H9 (cell line): ENCODE data around the gene NCOA4. TPM values are rescaled to one million over a fixed set of nuclear protein-coding genes. Genes with fewer than 3 reads are reported as not detected.
A peak's percentile ranks its signal among the peaks of the same experiment; 100 is the strongest.
"Not testable (repeated sequence)": the region's sequence is repeated elsewhere in the genome, so short reads cannot be mapped to it uniquely, and the experiment has no call there.

Source experiments
- DNase-seq: peaks from one replicate; pipeline ENCODE4 v3.0.0-alpha.2; 2017
- H2AFZ ChIP-seq: one replicate; pipeline ENCODE4 v1.6.1; 2013; ENCODE audit warnings: mild to moderate bottlenecking, low read length, control low read depth, moderate library complexity
- H2AK5ac ChIP-seq: 2 replicates; pipeline ENCODE4 v1.6.1; 2013; ENCODE audit warnings: low read length, control low read depth, mixed read lengths; ENCODE audit not compliant: insufficient read length
- H2BK120ac ChIP-seq: one replicate; pipeline ENCODE4 v1.6.1; 2013; ENCODE audit warnings: low read depth, mild to moderate bottlenecking, low read length, control low read depth, inconsistent platforms; ENCODE audit not compliant: poor library complexity, severe bottlenecking
- H2BK12ac ChIP-seq: 2 replicates; pipeline ENCODE4 v1.6.1; 2013; ENCODE audit warnings: low read length, control low read depth, mixed read lengths, low read depth; ENCODE audit not compliant: insufficient read length
- H2BK15ac ChIP-seq: 2 replicates; pipeline ENCODE4 v1.6.1; 2013; ENCODE audit warnings: low read depth, low read length, control low read depth
- H2BK20ac ChIP-seq: one replicate; pipeline ENCODE4 v1.6.1; 2013; ENCODE audit warnings: low read depth, mild to moderate bottlenecking, low read length, control low read depth, inconsistent platforms; ENCODE audit not compliant: poor library complexity, severe bottlenecking
- H2BK5ac ChIP-seq: 2 replicates; pipeline ENCODE4 v1.6.1; 2013; ENCODE audit warnings: low read length, control low read depth, mixed read lengths; ENCODE audit not compliant: insufficient read length
- H3K14ac ChIP-seq: 2 replicates; pipeline ENCODE4 v1.6.1; 2013; ENCODE audit warnings: low read length, control low read depth; ENCODE audit not compliant: insufficient read depth
- H3K18ac ChIP-seq: 2 replicates; pipeline ENCODE4 v1.6.1; 2013; ENCODE audit warnings: low read depth, mild to moderate bottlenecking, mixed read lengths, low read length, control low read depth; ENCODE audit not compliant: insufficient read length
- H3K23ac ChIP-seq: 2 replicates; pipeline ENCODE4 v1.6.1; 2013; ENCODE audit warnings: low read length, control low read depth, mixed read lengths, low read depth; ENCODE audit not compliant: insufficient read length
- H3K23me2 ChIP-seq: 2 replicates; pipeline ENCODE4 v1.6.1; 2013; ENCODE audit warnings: low read depth, mild to moderate bottlenecking, mixed read lengths, low read length, control low read depth; ENCODE audit not compliant: insufficient read length, poor library complexity, severe bottlenecking
- H3K27ac ChIP-seq: 2 replicates; pipeline ENCODE4 v1.5.1; 2013; ENCODE audit warnings: low read length, control low read depth, mixed read lengths, low read depth; ENCODE audit not compliant: insufficient read length
- H3K27me3 ChIP-seq: 2 replicates; pipeline ENCODE4 v1.6.1; 2013; ENCODE audit warnings: low read length, control low read depth, inconsistent platforms; ENCODE audit not compliant: insufficient read depth
- H3K4ac ChIP-seq: 2 replicates; pipeline ENCODE4 v1.6.1; 2013; ENCODE audit warnings: low read depth, mild to moderate bottlenecking, control low read depth, inconsistent platforms, low read length, moderate library complexity
- H3K4me1 ChIP-seq: 2 replicates; pipeline ENCODE4 v1.6.1; 2013; ENCODE audit warnings: low read length, control low read depth, inconsistent platforms; ENCODE audit not compliant: insufficient read depth
- H3K4me2 ChIP-seq: 2 replicates; pipeline ENCODE4 v1.6.1; 2013; ENCODE audit warnings: low read length, control low read depth, mixed read lengths; ENCODE audit not compliant: insufficient read length, insufficient read depth
- H3K56ac ChIP-seq: 2 replicates; pipeline ENCODE4 v1.6.1; 2013; ENCODE audit warnings: low read depth, mild to moderate bottlenecking, mixed read lengths, low read length, control low read depth; ENCODE audit not compliant: insufficient read length
- H3K79me1 ChIP-seq: 2 replicates; pipeline ENCODE4 v1.6.1; 2013; ENCODE audit warnings: low read depth, mild to moderate bottlenecking, moderate library complexity, low read length, control low read depth, inconsistent platforms; ENCODE audit not compliant: insufficient read depth, poor library complexity, severe bottlenecking
- H3K79me2 ChIP-seq: 2 replicates; pipeline ENCODE4 v1.6.1; 2013; ENCODE audit warnings: low read length, control low read depth, inconsistent platforms; ENCODE audit not compliant: insufficient read depth
- H3K9ac ChIP-seq: 2 replicates; pipeline ENCODE4 v1.6.1; 2013; ENCODE audit warnings: low read length, control low read depth, mixed read lengths; ENCODE audit not compliant: insufficient read length; ENCODE audit errors: extremely low read depth
- H3K9me3 ChIP-seq: one replicate; pipeline ENCODE4 v1.6.1; 2013; ENCODE audit warnings: low read depth, low read length, inconsistent platforms; ENCODE audit not compliant: control insufficient read depth
- H3T11ph ChIP-seq: one replicate; pipeline ENCODE4 v1.6.1; 2013; ENCODE audit warnings: mild to moderate bottlenecking, low read length, control low read depth, inconsistent platforms
- H4K20me1 ChIP-seq: one replicate; pipeline ENCODE4 v1.6.1; 2013; ENCODE audit not compliant: control insufficient read depth, insufficient read length, insufficient read depth
- H4K5ac ChIP-seq: 2 replicates; pipeline ENCODE4 v1.6.1; 2013; ENCODE audit warnings: low read depth, mild to moderate bottlenecking, mixed read lengths, low read length, control low read depth; ENCODE audit not compliant: insufficient read length
- H4K8ac ChIP-seq: replicated peaks from 2 replicates; pipeline ENCODE4 v1.6.1; 2013; ENCODE audit warnings: low read length, control low read depth, mixed read lengths, low read depth; ENCODE audit not compliant: insufficient read length
- H4K91ac ChIP-seq: 2 replicates; pipeline ENCODE4 v1.6.1; 2013; ENCODE audit warnings: low read depth, mild to moderate bottlenecking, moderate library complexity, mixed read lengths, low read length, control low read depth; ENCODE audit not compliant: insufficient read length
- H3K27ac Mint-ChIP-seq, 3 experiments: 2 replicates in 2 of 3; 3 replicates in 1 of 3; pipeline ENCODE4 v1.8.0; 2020 to 2021; ENCODE audit warnings: mixed read lengths in 3 of 3, mild to moderate bottlenecking in 1 of 3, moderate library complexity in 1 of 3
- H3K27me3 Mint-ChIP-seq: 2 replicates; pipeline ENCODE4 v1.8.0; 2021; ENCODE audit warnings: low read depth, mild to moderate bottlenecking, moderate library complexity, mixed read lengths
- H3K36me3 Mint-ChIP-seq, 3 experiments: 2 replicates in 2 of 3; 3 replicates in 1 of 3; pipeline ENCODE4 v1.8.0; 2020 to 2021; ENCODE audit warnings: low read depth in 3 of 3, mixed read lengths in 3 of 3; ENCODE audit not compliant: insufficient read depth in 1 of 3
- H3K4me1 Mint-ChIP-seq, 2 experiments: 2 replicates each; pipeline ENCODE4 v1.8.0; 2020; ENCODE audit warnings: mixed read lengths in 2 of 2
- H3K4me3 Mint-ChIP-seq, 2 experiments: 2 replicates in 1 of 2; 3 replicates in 1 of 2; pipeline ENCODE4 v1.8.0; 2020 to 2021; ENCODE audit warnings: mild to moderate bottlenecking in 2 of 2, mixed read lengths in 2 of 2, moderate library complexity in 1 of 2
- H3K9me3 Mint-ChIP-seq, 2 experiments: 2 replicates in 1 of 2; 3 replicates in 1 of 2; pipeline ENCODE4 v1.8.0; 2020; ENCODE audit warnings: mild to moderate bottlenecking in 2 of 2, mixed read lengths in 2 of 2, moderate library complexity in 1 of 2
- WGBS: extraction: QIAGEN DNeasy Blood & Tissue Kit; methylation state at CpG from one replicate; pipeline ENCODE4 v1.1.7; 2013; ENCODE audit warnings: missing lambda C conversion rate, low lambda C conversion rate, mixed read lengths; ENCODE audit not compliant: insufficient read length; ENCODE audit errors: extremely low coverage; 5-methylcytosine and 5-hydroxymethylcytosine counted together
- total RNA-seq: library from RNA; stranded (reverse); gene quantifications from 2 replicates; pipeline ENCODE4 v1.2.1, GENCODE V29; 2021

Gene NCOA4
- total RNA-seq, 1 experiment from 2014 or later, result 83.3 TPM

DNA sequence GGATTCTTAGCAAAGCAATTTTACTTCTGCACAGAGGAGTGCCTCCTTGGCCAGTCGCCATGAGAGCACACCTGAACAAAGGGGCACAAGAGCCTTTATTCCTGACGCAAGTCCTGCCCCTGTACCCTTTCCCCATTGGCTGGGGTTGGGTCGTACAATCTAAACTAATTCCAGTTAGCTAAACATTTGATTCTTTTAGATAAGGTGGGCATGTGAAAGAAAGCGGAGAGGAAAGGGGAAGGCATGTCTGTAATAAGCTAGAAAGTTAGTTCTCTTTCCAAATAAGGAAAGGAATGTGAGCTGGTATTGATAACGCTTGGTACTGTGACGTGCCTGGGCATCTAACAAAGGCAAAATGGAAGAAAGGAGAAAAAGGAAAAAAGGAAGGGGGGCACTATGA, 73.8 kb downstream of the NCOA4 start:
- H3K4me2 ChIP-seq, H3K9ac ChIP-seq, H3K27me3 ChIP-seq, H3K79me1 ChIP-seq, H4K5ac ChIP-seq, H2AFZ ChIP-seq, H3K56ac ChIP-seq, H3K23ac ChIP-seq, H2BK12ac ChIP-seq, H2AK5ac ChIP-seq, H3K23me2 ChIP-seq, H3K4ac ChIP-seq, H3K14ac ChIP-seq, H3K4me1 ChIP-seq, H2BK15ac ChIP-seq, H3K79me2 ChIP-seq, H3K27ac ChIP-seq, H4K91ac ChIP-seq, H4K8ac ChIP-seq, H4K20me1 ChIP-seq, H3K9me3 ChIP-seq, H3K27me3 Mint-ChIP-seq, H3K4me3 Mint-ChIP-seq, H3K18ac ChIP-seq, DNase-seq, H2BK20ac ChIP-seq, H2BK120ac ChIP-seq, H3K9me3 Mint-ChIP-seq, H2BK5ac ChIP-seq, H3T11ph ChIP-seq: not testable (repeated sequence)
- H3K4me1 Mint-ChIP-seq, result peaks cover 14 to 25% of the 10 kb centered on the region in 2 experiments
- no CpG with 5 or more reads among the region's 6 CpGs for WGBS
- peak overlapping the region in 2 of 3 experiments; percentile 7 to 96; a peak in 3 of 7 replicates for H3K27ac Mint-ChIP-seq
- peaks cover 0 to 24% (median 0%) of the 10 kb centered on the region in 3 experiments; a peak in 3 of 7 replicates for H3K36me3 Mint-ChIP-seq

Other genes with a start within 250 kb of the NCOA4 start
- gene AGAP4, start 183.1 kb downstream of the NCOA4 start, total RNA-seq, result 15.9 and 20.4 TPM in 2 replicates
- gene TIMM23, start 58.1 kb downstream of the NCOA4 start, total RNA-seq, result 95.9 and 105 TPM in 2 replicates
- not detected in 2 replicates for gene MSMB, start 15.6 kb upstream of the NCOA4 start, total RNA-seq